Small intestine (tissue), 7 donors: ENCODE measurements around the gene CHRNB1. TPM values are rescaled to one million over a fixed set of nuclear protein-coding genes. Genes with fewer than 3 reads are reported as not detected.
A peak's percentile ranks its signal among the peaks of the same experiment; 100 is the strongest.

ENCODE experiments used
- DNase-seq, 2 donors: peaks; one replicate each; pipeline versions ENCODE4 v3.0.0 to v3.0.0-alpha.2; 2013
- FAIRE-seq: peaks from 2 replicates; lab custom pipeline; 2012; peaks lifted over from hg19 to GRCh38; lab: Jason Lieb, UNC
- H3K27ac ChIP-seq, 3 donors: one replicate each; pipeline ENCODE4 v1.5.1; 2013; ENCODE audit warnings: low read length in 2 of 3, mild to moderate bottlenecking in 2 of 3, control low read depth in 1 of 3, inconsistent platforms in 1 of 3, low read depth in 1 of 3, moderate library complexity in 1 of 3
- H3K27me3 ChIP-seq, 3 donors: one replicate each; pipeline ENCODE4 v1.6.1; 2013; ENCODE audit warnings: low read length in 3 of 3, inconsistent platforms in 1 of 3; ENCODE audit not compliant: control insufficient read depth in 3 of 3, insufficient read depth in 3 of 3
- H3K36me3 ChIP-seq, 3 donors: one replicate each; pipeline ENCODE4 v1.6.1; 2013; ENCODE audit warnings: low read length in 3 of 3, inconsistent platforms in 1 of 3, low read depth in 1 of 3, mild to moderate bottlenecking in 1 of 3, moderate library complexity in 1 of 3; ENCODE audit not compliant: control insufficient read depth in 3 of 3, insufficient read depth in 2 of 3
- H3K4me1 ChIP-seq, 3 donors: one replicate each; pipeline ENCODE4 v1.6.1; 2013; ENCODE audit warnings: low read length in 2 of 3, inconsistent platforms in 1 of 3, low read depth in 1 of 3, mild to moderate bottlenecking in 1 of 3, moderate library complexity in 1 of 3; ENCODE audit not compliant: control insufficient read depth in 3 of 3, insufficient read depth in 2 of 3
- H3K4me3 ChIP-seq, 3 donors: one replicate each; pipeline ENCODE4 v1.5.1; 2013; ENCODE audit warnings: low read length in 3 of 3, control low read depth in 1 of 3, inconsistent platforms in 1 of 3, low read depth in 1 of 3, mild to moderate bottlenecking in 1 of 3, moderate library complexity in 1 of 3
- H3K9me3 ChIP-seq, 2 donors: one replicate each; pipeline ENCODE4 v1.6.1; 2013; ENCODE audit warnings: low read depth in 1 of 2, low read length in 1 of 2; ENCODE audit not compliant: control insufficient read depth in 2 of 2, insufficient read depth in 1 of 2
- WGBS, 3 donors: extraction: QIAGEN DNeasy Blood & Tissue Kit; methylation state at CpG; one replicate each; pipeline ENCODE4 v1.1.7; 2013; 5-methylcytosine and 5-hydroxymethylcytosine counted together
- polyA plus RNA-seq, 4 donors: library from polyadenylated mRNA; stranded (reverse) in 3 of 4; unstranded in 1 of 4; fragments of 200-250 nt in 3 of 4; fragments of 120-200 nt in 1 of 4; gene quantifications; one replicate each; pipeline versions ENCODE4 v1.2.1 to v1.2.3, GENCODE V29; 2013
- donor health status: healthy with polysubstance abuse.
- donor health status: control.
- donor health status: control.
- donor health status: Bipolar disorder and iron deficiency.
- donor health status: healthy.

Gene CHRNB1
- polyA plus RNA-seq, 4 donors: 8.4 to 11.9 (median 10.4) TPM

- 0 to 1% (median 1%) methylated on average over 31 to 65 of the region's 65 CpGs for WGBS, 3 donors
- FAIRE-seq (no peak), DNase-seq (no peak)
- Histone ChIP-seq H3K36me3 (peaks cover 0 to 6% (median 0%) of the 10 kb centered on the region in 3 donors), H3K9me3 (no peaks in the 10 kb centered on the region), H3K27me3 (peaks cover 0 to 46% (median 0%) of the 10 kb centered on the region in 3 donors), H3K27ac (peak overlapping the region in 2 of 3 donors; percentile 85 to 95), H3K4me1 (peaks cover 0 to 20% (median 7%) of the 10 kb centered on the region in 3 donors), H3K4me3 (peak overlapping the region; percentile 38 to 62 (median 49))
Observed at GRCh38 chr17:7404737-7405349, 40.0 kb upstream of the CHRNB1 start.

GRCh38 chr17:7405350-7406234 is 39.3 kb upstream of the CHRNB1 start:
- Histone ChIP-seq H3K27me3 (peaks cover 0 to 51% (median 0%) of the 10 kb centered on the region in 3 donors), H3K4me3 (peak overlapping the region; percentile 38 to 62 (median 49)), H3K9me3 (no peaks in the 10 kb centered on the region), H3K4me1 (peaks cover 0 to 20% (median 7%) of the 10 kb centered on the region in 3 donors), H3K36me3 (peaks cover 0 to 11% (median 0%) of the 10 kb centered on the region in 3 donors), H3K27ac (peak overlapping the region in 1 of 3 donors; percentile 63)
- 9 to 21% (median 14%) methylated on average over 24 to 38 of the region's 38 CpGs for WGBS, 3 donors
- DNase-seq (peak in 1 of 2 donors; percentile 24), FAIRE-seq (no peak)

GRCh38 chr17:7406235-7406825 is 38.5 kb upstream of the CHRNB1 start:
- WGBS, 3 donors: 18 to 42% (median 38%) methylated on average over 12 of the region's 12 CpGs
- Histone ChIP-seq H3K9me3 (no peaks in the 10 kb centered on the region), H3K27me3 (peaks cover 0 to 51% (median 0%) of the 10 kb centered on the region in 3 donors), H3K27ac (no peak overlapping the region), H3K36me3 (peaks cover 0 to 11% (median 0%) of the 10 kb centered on the region in 3 donors), H3K4me3 (peak overlapping the region in 1 of 3 donors; percentile 49), H3K4me1 (peaks cover 0 to 20% (median 7%) of the 10 kb centered on the region in 3 donors)
- FAIRE-seq (no peak), DNase-seq (no peak)

DNA sequence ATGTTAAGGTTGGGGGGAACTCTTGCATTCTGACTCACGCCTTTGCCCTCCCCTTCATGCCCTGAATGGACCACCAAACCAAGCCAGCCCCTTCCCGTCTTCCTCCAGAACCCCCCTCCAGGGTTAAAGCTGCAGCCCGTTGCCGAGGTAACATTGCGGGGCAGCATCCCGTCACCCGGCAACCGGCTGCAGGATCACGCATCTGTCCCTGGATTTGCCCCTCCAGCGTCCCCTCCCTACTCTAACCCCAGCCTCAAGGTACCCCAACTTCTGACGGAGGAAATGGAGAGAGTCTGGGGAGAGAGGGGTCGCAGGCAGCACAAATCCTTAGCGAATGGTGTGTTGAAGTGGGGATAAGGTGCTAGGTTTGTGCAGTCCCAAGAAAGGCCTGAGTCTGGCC is 37.8 kb upstream of the CHRNB1 start:
- Histone ChIP-seq H3K9me3 (no peaks in the 10 kb centered on the region), H3K36me3 (peaks cover 0 to 11% (median 0%) of the 10 kb centered on the region in 3 donors), H3K27ac (no peak overlapping the region), H3K4me1 (peaks cover 0 to 14% (median 7%) of the 10 kb centered on the region in 3 donors), H3K27me3 (peaks cover 0 to 51% (median 0%) of the 10 kb centered on the region in 3 donors), H3K4me3 (no peak overlapping the region)
- no peak for DNase-seq
- FAIRE-seq: no peak
- WGBS, 3 donors: 79 to 83% (median 79%) methylated on average over 13 of the region's 13 CpGs

DNA sequence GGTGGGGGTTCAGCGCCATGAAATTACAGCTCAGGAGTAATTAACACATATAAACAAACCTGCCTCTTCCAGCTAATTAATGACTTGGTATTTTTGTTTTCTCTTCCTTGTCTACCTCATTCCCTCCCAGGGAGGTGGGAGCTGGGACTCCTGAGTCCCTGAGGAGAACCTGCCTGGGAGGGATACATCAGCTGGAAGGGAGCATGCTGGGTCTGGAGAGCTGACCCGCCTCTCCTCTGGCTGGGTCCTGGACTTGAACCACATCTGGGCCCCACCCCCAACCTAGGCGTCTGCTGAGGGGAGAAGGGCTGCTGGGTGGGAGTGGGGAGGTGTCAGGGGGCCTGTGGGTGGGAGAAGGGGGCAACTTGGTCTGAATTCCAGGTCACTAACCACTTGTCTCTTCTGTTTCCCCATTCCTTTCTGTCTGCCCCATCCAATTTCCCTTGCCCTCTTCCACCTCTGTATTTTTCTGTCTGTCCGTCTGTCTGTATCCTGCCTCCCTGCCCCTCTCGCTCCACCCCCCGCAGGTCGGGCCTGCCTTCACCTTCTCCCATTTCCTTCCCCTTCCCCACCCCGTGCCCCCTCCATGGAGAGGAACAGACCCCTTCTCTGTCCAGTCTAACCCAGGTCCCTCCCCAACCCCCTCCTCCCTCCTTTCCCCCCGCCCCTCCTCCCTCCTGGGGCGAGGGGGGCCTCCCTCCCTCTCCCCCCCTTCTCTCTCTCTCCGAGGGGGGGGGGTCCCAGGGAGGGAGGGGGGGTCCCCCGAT is 37.2 kb upstream of the CHRNB1 start, which contains the start of gene NLGN2:
NLGN2 (plus strand) TSS at position 361 of the 767 bp plus-strand sequence. CDS start 411 bp downstream, outside the sequence.
- FAIRE-seq (no peak), DNase-seq (no peak)
- peaks cover 0 to 11% (median 0%) of the 10 kb centered on the region in 3 donors for H3K36me3 ChIP-seq
- WGBS, 3 donors: 33 to 40% (median 37%) methylated on average over 10 to 12 of the region's 12 CpGs
- no peak within 1 kb of the TSS for H3K27ac ChIP-seq
- peaks cover 0 to 8% (median 7%) of the 10 kb centered on the region in 3 donors for H3K4me1 ChIP-seq
- H3K27me3 ChIP-seq: peaks cover 0 to 51% (median 0%) of the 10 kb centered on the region in 3 donors
- no peak within 1 kb of the TSS for H3K4me3 ChIP-seq
- no peaks in the 10 kb centered on the region for H3K9me3 ChIP-seq

GRCh38 chr17:7408252-7408727 is 36.6 kb upstream of the CHRNB1 start:
- DNase-seq (peak; percentile 12 to 50), FAIRE-seq (no peak)
- Histone ChIP-seq H3K4me1 (peaks cover 0 to 4% (median under 1%) of the 10 kb centered on the region in 3 donors), H3K36me3 (peaks cover 0 to 11% (median 0%) of the 10 kb centered on the region in 3 donors), H3K27me3 (peaks cover 0 to 51% (median 0%) of the 10 kb centered on the region in 3 donors), H3K4me3 (no peak overlapping the region), H3K27ac (no peak overlapping the region), H3K9me3 (no peaks in the 10 kb centered on the region)
- WGBS, 3 donors: 46 to 57% (median 53%) methylated on average over 35 to 58 of the region's 58 CpGs

DNA sequence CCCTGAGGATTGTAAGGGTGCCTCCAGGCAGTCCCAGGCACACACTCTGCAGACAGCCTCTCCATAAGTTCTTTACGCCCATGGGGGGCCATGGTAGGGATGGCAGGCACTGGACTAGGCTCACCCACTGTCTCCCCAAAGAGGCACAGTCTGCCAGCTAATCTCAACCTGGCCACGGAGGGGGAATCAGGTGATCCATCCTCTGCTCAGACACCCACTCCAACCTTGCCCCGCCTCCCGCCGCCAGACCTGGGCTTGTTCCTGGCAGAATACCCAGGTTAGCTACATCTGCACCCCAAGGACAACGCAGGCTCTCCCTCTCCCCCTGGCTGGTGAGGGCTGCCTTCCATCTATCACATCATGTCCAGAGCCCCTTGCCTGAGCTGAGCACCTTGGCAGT is 36.0 kb upstream of the CHRNB1 start:
- 37 to 81% (median 63%) methylated on average over 6 of the region's 6 CpGs for WGBS, 3 donors
- H3K27me3 ChIP-seq: peaks cover 0 to 51% (median 0%) of the 10 kb centered on the region in 3 donors
- H3K9me3 ChIP-seq: no peaks in the 10 kb centered on the region
- no peak for FAIRE-seq
- H3K27ac ChIP-seq: no peak overlapping the region
- H3K4me1 ChIP-seq: peaks cover 0 to 4% (median 0%) of the 10 kb centered on the region in 3 donors
- H3K4me3 ChIP-seq: no peak overlapping the region
- peaks cover 0 to 11% (median 0%) of the 10 kb centered on the region in 3 donors for H3K36me3 ChIP-seq
- no peak for DNase-seq
